Measurements from ENCODE around the gene CDK5RAP2.

Gene CDK5RAP2

GRCh38 chr9:120434532-120434931 lies 145.4 kb downstream of the CDK5RAP2 start:
- no peak for DNase-seq

- no peak for DNase-seq
Measured at GRCh38 chr9:120433701-120434100, 146.3 kb downstream of the CDK5RAP2 start.

- DNase-seq = no peak
Measured at GRCh38 chr9:120432600-120432999, 147.4 kb downstream of the CDK5RAP2 start.

- DNase-seq = no peak
Measured at GRCh38 chr9:120431268-120431667, 148.7 kb downstream of the CDK5RAP2 start.

GRCh38 chr9:120424248-120424647 lies 155.7 kb downstream of the CDK5RAP2 start:
- DNase-seq = no peak

- no peak for DNase-seq
Measured at GRCh38 chr9:120423812-120424211, 156.2 kb downstream of the CDK5RAP2 start.

- no peak for DNase-seq
Measured at GRCh38 chr9:120421977-120422376, 158.0 kb downstream of the CDK5RAP2 start.

- no peak for DNase-seq
Measured at GRCh38 chr9:120418315-120418714, 161.7 kb downstream of the CDK5RAP2 start.

GRCh38 chr9:120416781-120417427 lies 163.1 kb downstream of the CDK5RAP2 start:
- DNase-seq = no peak

GRCh38 chr9:120413121-120414048 lies 166.6 kb downstream of the CDK5RAP2 start:
- DNase-seq = no peak

GRCh38 chr9:120412425-120412951 lies 167.5 kb downstream of the CDK5RAP2 start:
- no peak for DNase-seq

GRCh38 chr9:120411862-120412424 lies 168.0 kb downstream of the CDK5RAP2 start:
- DNase-seq = no peak

GRCh38 chr9:120410925-120411501 lies 169.0 kb downstream of the CDK5RAP2 start:
- no peak for DNase-seq

GRCh38 chr9:120408680-120409258 lies 171.2 kb downstream of the CDK5RAP2 start:
- no peak for DNase-seq

GRCh38 chr9:120405860-120406259 lies 174.1 kb downstream of the CDK5RAP2 start:
- DNase-seq = no peak

- DNase-seq = no peak
Measured at GRCh38 chr9:120405134-120405533, 174.8 kb downstream of the CDK5RAP2 start.

GRCh38 chr9:120403543-120403856 lies 176.5 kb downstream of the CDK5RAP2 start:
- no peak for DNase-seq

- DNase-seq = no peak
Measured at GRCh38 chr9:120402741-120403542, 177.0 kb downstream of the CDK5RAP2 start.

- no peak for DNase-seq
Measured at GRCh38 chr9:120399940-120400339, 180.0 kb downstream of the CDK5RAP2 start.

- no peak for DNase-seq
Measured at GRCh38 chr9:120398286-120398685, 181.7 kb downstream of the CDK5RAP2 start.

GRCh38 chr9:120397453-120397852 lies 182.5 kb downstream of the CDK5RAP2 start:
- DNase-seq = no peak

GRCh38 chr9:120396931-120397330 lies 183.0 kb downstream of the CDK5RAP2 start:
- DNase-seq = no peak

Measured in CD4-positive, alpha-beta T cell treated with Interleukin-10 for 1 hour (primary cell).